ENCODE measurements around the gene CYP26B1. TPM values are rescaled to one million over a fixed set of nuclear protein-coding genes. Genes with fewer than 3 reads are reported as not detected.

The CYP26B1 gene
- total RNA-seq, 4 donors from 2014 or later = 10.0 to 106 (median 33.0) TPM

DNA sequence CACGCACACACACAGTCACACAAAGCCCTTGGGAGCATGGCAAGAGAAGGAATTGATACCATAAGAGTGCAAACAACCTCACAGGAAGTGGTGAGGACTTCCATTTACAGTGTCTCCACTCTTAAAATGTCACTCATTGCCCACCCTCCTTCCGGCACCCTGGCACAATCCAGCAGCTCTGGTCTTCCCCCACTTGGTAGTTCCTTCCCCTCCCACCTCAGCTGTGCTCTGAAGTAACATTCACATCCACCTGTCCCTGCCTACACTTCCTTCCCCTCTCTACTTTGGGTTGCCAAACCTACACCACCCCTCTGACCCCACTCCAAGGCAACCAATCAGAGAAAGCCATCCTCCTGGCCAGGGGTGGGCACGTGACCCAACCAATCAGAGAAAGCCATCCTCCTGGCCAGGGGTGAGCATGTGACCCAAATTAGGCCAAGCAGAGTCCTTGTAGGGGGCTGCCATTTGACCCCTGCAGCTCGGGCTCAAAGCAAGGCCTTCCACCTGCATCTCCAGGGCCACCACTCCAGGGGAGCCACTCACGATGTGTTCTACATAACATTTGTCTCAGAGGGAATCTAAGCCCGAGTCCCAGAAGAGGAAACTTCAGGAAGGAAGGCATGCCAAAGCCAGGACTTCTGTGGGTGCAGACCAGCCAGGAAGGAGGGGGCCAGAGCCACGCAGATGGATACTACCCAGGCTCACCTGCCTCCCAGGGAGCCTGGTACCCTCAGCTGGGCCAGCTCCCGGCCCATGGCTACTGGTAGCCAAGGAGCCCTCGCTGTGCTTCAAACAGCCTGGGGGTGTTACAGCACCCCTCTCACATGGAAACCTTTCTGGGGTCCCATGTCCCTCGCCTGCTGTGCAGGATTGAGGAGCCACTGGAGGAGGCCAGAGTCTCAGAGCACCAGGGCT is 21.2 kb downstream of the CYP26B1 start:
- TF ChIP-seq, protein P1, sequence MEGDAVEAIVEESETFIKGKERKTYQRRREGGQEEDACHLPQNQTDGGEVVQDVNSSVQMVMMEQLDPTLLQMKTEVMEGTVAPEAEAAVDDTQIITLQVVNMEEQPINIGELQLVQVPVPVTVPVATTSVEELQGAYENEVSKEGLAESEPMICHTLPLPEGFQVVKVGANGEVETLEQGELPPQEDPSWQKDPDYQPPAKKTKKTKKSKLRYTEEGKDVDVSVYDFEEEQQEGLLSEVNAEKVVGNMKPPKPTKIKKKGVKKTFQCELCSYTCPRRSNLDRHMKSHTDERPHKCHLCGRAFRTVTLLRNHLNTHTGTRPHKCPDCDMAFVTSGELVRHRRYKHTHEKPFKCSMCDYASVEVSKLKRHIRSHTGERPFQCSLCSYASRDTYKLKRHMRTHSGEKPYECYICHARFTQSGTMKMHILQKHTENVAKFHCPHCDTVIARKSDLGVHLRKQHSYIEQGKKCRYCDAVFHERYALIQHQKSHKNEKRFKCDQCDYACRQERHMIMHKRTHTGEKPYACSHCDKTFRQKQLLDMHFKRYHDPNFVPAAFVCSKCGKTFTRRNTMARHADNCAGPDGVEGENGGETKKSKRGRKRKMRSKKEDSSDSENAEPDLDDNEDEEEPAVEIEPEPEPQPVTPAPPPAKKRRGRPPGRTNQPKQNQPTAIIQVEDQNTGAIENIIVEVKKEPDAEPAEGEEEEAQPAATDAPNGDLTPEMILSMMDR (IDR thresholded peaks at IDR 0.05; ENCODE audit: low read depth) = no peak

- TF ChIP-seq, protein P1 (IDR thresholded peaks at IDR 0.05; ENCODE audit: low read depth) = no peak
Measured at GRCh38 chr2:72124376-72124775, 23.3 kb downstream of the CYP26B1 start.

GRCh38 chr2:72121153-72121552 is 26.5 kb downstream of the CYP26B1 start:
- TF ChIP-seq, protein P1 (IDR thresholded peaks at IDR 0.05; ENCODE audit: low read depth) = no peak

- TF ChIP-seq, protein P1 (IDR thresholded peaks at IDR 0.05; ENCODE audit: low read depth) = no peak
Measured at GRCh38 chr2:72118951-72119350, 28.7 kb downstream of the CYP26B1 start.

DNA sequence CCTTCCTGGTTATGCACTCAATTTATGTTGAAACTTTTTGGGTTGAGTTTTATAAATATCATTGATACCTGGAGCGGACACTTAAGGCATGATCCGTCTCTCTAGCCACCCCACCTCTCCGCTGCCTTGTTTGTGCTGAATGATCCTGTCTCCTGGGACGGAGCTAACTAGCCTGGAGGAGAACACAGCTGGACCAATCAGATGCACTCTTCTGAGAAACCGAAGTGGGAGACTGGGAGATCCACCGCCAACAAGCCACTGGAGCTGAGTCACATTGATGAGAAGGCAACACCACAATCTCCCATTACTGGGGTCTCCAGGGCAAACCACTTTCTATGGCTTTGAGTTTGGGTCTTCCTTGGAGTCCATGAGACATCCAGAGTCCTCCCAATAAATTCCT is 29.3 kb downstream of the CYP26B1 start:
- TF ChIP-seq, protein P1 (IDR thresholded peaks at IDR 0.05; ENCODE audit: low read depth) = no peak

GRCh38 chr2:72117718-72118117 is 29.9 kb downstream of the CYP26B1 start:
- TF ChIP-seq, protein P1 (IDR thresholded peaks at IDR 0.05; ENCODE audit: low read depth) = no peak

GRCh38 chr2:72117029-72117428 is 30.6 kb downstream of the CYP26B1 start:
- TF ChIP-seq, protein P1 (IDR thresholded peaks at IDR 0.05; ENCODE audit: low read depth) = no peak

Measured in subcutaneous adipose tissue (tissue), 4 donors.